Activated naive CD8-positive, alpha-beta T cell treated with anti-CD3 and anti-CD28 coated beads, Interleukin-2, amount 50 U/mL, for 24 hours (primary cell): ENCODE measurements around the gene LMCD1.
A peak's percentile ranks its signal among the peaks of the same experiment; 100 is the strongest.

ENCODE experiments used
- ATAC-seq: fragments of 150-1000 bp; cut with Tn5 transposase; one replicate; pipeline ENCODE4 v1.10.0; 2021
- DNase-seq: peaks from one replicate; pipeline ENCODE4 v3.0.0; 2021
- H3K27ac Mint-ChIP-seq: one replicate; pipeline ENCODE4 v1.8.0; 2021; ENCODE audit warnings: mild to moderate bottlenecking, mixed read lengths
- H3K27me3 Mint-ChIP-seq: one replicate; pipeline ENCODE4 v1.8.0; 2021; ENCODE audit warnings: mixed read lengths
- H3K36me3 Mint-ChIP-seq: one replicate; pipeline ENCODE4 v1.8.0; 2021; ENCODE audit warnings: low read depth, mixed read lengths
- H3K4me1 Mint-ChIP-seq: one replicate; pipeline ENCODE4 v1.8.0; 2021; ENCODE audit warnings: mixed read lengths
- H3K4me3 Mint-ChIP-seq: one replicate; pipeline ENCODE4 v1.8.0; 2021; ENCODE audit warnings: mild to moderate bottlenecking, moderate library complexity, mixed read lengths
- H3K9me3 Mint-ChIP-seq: one replicate; pipeline ENCODE4 v1.8.0; 2021; ENCODE audit warnings: mixed read lengths

Gene LMCD1

GRCh38 chr3:8507496-8507895, 5.9 kb downstream of the LMCD1 start:
- no peak overlapping the region for H3K27ac Mint-ChIP-seq

GRCh38 chr3:8509961-8510360, 8.3 kb downstream of the LMCD1 start:
- Mint-ChIP-seq H3K4me1 (peaks cover 2% of the 10 kb centered on the region), H3K36me3 (no peaks in the 10 kb centered on the region), H3K9me3 (no peaks in the 10 kb centered on the region), H3K4me3 (no peak overlapping the region), H3K27me3 (peaks cover under 1% of the 10 kb centered on the region), H3K27ac (no peak overlapping the region)
- DNase-seq = no peak
- no peak for ATAC-seq

More at GRCh38 chr3:8507496-8507895, 5.9 kb downstream of the LMCD1 start:
- DNase-seq (no peak), ATAC-seq (no peak)
- H3K4me1 Mint-ChIP-seq = peaks cover 20% of the 10 kb centered on the region
- no peak overlapping the region for H3K4me3 Mint-ChIP-seq
- H3K36me3 Mint-ChIP-seq = no peaks in the 10 kb centered on the region
- H3K27me3 Mint-ChIP-seq = peaks cover 6% of the 10 kb centered on the region
- H3K9me3 Mint-ChIP-seq = no peaks in the 10 kb centered on the region

GRCh38 chr3:8512234-8512633, 10.6 kb downstream of the LMCD1 start:
- no peaks in the 10 kb centered on the region for H3K4me1 Mint-ChIP-seq
- no peaks in the 10 kb centered on the region for H3K36me3 Mint-ChIP-seq
- no peak overlapping the region for H3K27ac Mint-ChIP-seq
- H3K27me3 Mint-ChIP-seq = peaks cover 2% of the 10 kb centered on the region
- DNase-seq = no peak
- no peaks in the 10 kb centered on the region for H3K9me3 Mint-ChIP-seq
- no peak overlapping the region for H3K4me3 Mint-ChIP-seq
- ATAC-seq = no peak

- Mint-ChIP-seq H3K27me3 (peaks cover 6% of the 10 kb centered on the region), H3K4me3 (no peak overlapping the region), H3K27ac (no peak overlapping the region), H3K4me1 (no peaks in the 10 kb centered on the region), H3K9me3 (no peaks in the 10 kb centered on the region), H3K36me3 (no peaks in the 10 kb centered on the region)
- no peak for ATAC-seq
- DNase-seq = no peak
Measured at GRCh38 chr3:8516047-8516661, 14.5 kb downstream of the LMCD1 start.

DNA sequence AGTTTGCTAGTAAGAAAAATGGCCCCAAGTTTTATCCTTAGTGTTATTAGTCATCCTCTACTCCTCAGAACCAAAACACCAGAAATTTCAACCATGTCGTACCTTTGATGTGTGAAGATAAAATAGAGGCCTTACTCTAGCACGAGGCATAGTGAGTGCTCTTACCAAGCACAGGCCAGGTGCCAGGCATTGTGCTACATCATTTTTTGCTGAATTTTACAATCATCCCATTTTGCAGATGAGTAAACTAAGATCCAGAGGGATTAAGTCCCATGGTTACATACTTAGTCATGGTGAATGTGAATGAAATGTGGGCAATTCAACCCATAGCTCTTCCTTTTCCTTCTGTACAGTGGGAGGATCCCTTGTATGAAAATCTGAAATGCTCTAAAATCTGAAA, 15.2 kb downstream of the LMCD1 start:
- Mint-ChIP-seq H3K4me3 (no peak overlapping the region), H3K9me3 (no peaks in the 10 kb centered on the region), H3K36me3 (no peaks in the 10 kb centered on the region), H3K4me1 (no peaks in the 10 kb centered on the region), H3K27me3 (peaks cover 10% of the 10 kb centered on the region), H3K27ac (no peak overlapping the region)
- no peak for ATAC-seq
- no peak for DNase-seq

- peaks cover 12% of the 10 kb centered on the region for H3K27me3 Mint-ChIP-seq
- H3K4me3 Mint-ChIP-seq = no peak overlapping the region
- no peaks in the 10 kb centered on the region for H3K36me3 Mint-ChIP-seq
- no peak for DNase-seq
- no peaks in the 10 kb centered on the region for H3K9me3 Mint-ChIP-seq
- H3K4me1 Mint-ChIP-seq = no peaks in the 10 kb centered on the region
- H3K27ac Mint-ChIP-seq = no peak overlapping the region
- no peak for ATAC-seq
Measured at GRCh38 chr3:8517487-8517886, 15.9 kb downstream of the LMCD1 start.

GRCh38 chr3:8518138-8518537, 16.5 kb downstream of the LMCD1 start:
- Mint-ChIP-seq H3K27me3 (peaks cover 12% of the 10 kb centered on the region), H3K4me1 (no peaks in the 10 kb centered on the region)
- no peak for ATAC-seq

DNA sequence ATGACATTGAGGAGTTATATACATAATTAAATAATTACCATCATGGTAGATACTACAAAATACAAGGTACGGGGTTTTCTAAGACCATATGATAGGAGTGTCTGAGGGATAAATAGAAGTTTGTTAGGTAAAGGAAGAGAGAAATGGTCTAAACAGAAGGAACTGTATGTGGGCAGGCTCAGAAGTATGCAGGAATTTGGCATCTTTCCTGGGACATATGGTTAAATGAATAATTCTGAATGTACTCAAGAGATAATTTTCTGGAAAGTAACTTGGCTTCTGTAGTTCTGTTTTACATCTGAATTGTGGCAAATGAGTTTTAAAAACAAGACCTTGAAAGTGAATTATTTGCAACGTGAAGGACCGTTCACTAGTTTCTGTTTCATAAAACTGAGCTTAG, 17.5 kb downstream of the LMCD1 start:
- Mint-ChIP-seq H3K9me3 (no peaks in the 10 kb centered on the region), H3K27ac (no peak overlapping the region), H3K27me3 (peaks cover 12% of the 10 kb centered on the region), H3K36me3 (no peaks in the 10 kb centered on the region), H3K4me3 (no peak overlapping the region), H3K4me1 (peaks cover 1% of the 10 kb centered on the region)
- DNase-seq (no peak), ATAC-seq (no peak)

More at GRCh38 chr3:8518138-8518537, 16.5 kb downstream of the LMCD1 start:
- no peak overlapping the region for H3K4me3 Mint-ChIP-seq
- no peaks in the 10 kb centered on the region for H3K36me3 Mint-ChIP-seq
- no peak for DNase-seq
- no peak overlapping the region for H3K27ac Mint-ChIP-seq
- H3K9me3 Mint-ChIP-seq = no peaks in the 10 kb centered on the region

DNA sequence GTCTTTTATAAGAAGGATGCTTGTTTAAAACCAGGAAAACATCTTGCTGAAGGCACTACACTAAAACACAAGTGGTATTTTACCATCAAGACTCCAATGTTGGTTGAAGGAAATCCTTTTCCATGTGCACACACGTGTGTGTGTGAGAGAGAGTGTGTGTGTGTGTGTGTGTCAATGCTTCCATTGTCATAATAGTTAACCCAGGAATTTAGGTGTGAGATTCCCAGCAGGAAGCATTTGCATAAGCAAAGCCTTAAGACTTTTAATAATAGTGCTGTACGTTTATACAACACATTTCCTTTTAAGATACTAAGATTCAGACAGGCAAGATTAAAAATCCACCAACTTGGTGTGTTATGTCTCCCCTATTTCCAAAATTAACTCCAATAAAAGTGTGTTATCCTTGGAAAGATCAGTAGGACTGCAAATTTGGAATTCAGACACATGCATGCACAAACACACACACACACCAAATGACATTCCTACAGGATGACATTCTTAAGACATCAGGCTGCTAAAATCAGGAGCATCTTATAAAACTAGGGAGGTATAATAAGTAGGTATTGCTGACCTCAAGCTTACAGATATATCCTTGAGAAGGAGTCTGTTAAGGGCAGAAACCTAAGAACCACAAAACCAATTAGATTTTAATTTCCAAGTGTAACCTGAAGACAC, 18.3 kb downstream of the LMCD1 start:
- ATAC-seq = no peak
- H3K4me3 Mint-ChIP-seq = no peak overlapping the region

DNA sequence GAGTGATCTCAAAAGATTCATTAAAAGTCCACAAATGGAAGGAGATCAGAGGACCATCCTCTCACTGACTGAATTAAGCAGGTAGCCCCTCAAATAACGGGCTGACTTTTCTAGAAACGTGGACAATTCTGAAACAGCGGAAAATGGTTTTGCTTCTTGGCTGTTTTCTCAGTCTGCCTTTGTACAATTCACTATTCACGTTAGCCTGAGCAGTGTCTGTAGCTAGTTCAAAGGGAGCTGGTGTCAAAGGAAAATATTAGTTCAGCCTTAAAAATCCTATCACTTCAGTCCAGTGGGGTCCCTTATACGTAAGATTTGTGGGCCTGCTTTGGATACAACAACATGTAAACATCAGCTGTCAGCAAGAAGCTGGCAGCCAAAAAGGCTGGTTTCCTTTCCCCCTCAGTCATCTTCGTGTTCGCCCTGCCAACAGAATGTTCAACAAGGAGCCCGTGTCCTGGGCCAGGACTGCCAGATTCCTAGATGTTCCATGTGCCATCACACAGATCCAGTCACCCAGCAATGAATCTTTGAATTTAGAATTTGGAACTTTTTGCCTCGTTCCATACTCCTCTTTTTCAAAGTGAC, 19.3 kb downstream of the LMCD1 start:
- Mint-ChIP-seq H3K27ac (no peak overlapping the region), H3K9me3 (no peaks in the 10 kb centered on the region), H3K36me3 (no peaks in the 10 kb centered on the region), H3K27me3 (peaks cover 13% of the 10 kb centered on the region), H3K4me3 (no peak overlapping the region), H3K4me1 (peaks cover 2% of the 10 kb centered on the region)
- ATAC-seq (no peak), DNase-seq (no peak)

More for the DNA sequence above, 18.3 kb downstream of the LMCD1 start:
- Mint-ChIP-seq H3K36me3 (no peaks in the 10 kb centered on the region), H3K27me3 (peaks cover 12% of the 10 kb centered on the region), H3K27ac (no peak overlapping the region), H3K4me1 (peaks cover 2% of the 10 kb centered on the region), H3K9me3 (no peaks in the 10 kb centered on the region)
- no peak for DNase-seq

DNA sequence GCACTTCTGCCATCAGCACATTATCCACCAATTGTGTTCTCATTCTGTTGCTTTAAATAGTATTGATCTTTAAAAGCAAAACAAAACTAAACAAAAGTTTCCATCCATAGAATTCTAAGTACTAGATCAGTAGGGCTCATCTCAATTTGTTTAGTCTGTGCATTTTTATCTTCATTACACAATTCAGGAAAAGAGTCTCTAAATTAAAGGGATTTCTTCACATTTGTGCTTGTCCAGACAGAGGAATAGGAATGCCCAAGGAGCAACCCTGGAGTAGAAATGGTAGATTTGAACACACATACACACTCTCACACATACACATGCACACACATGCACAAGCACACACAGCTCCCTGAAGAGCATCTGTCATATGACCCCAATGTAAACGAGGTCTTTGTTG, 21.4 kb downstream of the LMCD1 start:
- no peak overlapping the region for H3K4me3 Mint-ChIP-seq

DNA sequence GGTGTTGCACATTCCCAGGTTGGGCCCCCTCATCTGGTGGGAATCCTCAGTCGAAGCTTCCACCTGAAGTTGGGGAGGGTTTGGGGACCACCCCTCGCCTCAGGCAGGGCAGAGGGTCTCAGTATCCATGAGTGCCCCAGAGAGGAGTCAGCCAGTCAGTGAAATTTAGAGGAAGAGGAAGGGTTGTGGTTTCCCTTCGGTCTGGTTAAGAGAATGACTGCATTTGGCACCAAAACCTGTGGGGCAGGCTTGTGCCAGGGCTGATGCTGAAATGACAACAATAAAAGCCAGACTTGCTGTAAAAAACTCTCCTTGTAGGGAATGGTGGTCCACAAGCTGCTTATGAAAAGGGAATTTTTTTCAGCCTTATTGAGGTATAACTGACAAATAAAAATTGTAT, 22.6 kb downstream of the LMCD1 start:
- H3K27ac Mint-ChIP-seq = no peak overlapping the region
- H3K9me3 Mint-ChIP-seq = no peaks in the 10 kb centered on the region
- ATAC-seq (no peak), DNase-seq (no peak)
- H3K4me3 Mint-ChIP-seq = no peak overlapping the region
- no peaks in the 10 kb centered on the region for H3K36me3 Mint-ChIP-seq
- peaks cover 2% of the 10 kb centered on the region for H3K4me1 Mint-ChIP-seq
- H3K27me3 Mint-ChIP-seq = peaks cover 12% of the 10 kb centered on the region

More for the DNA sequence above, 21.4 kb downstream of the LMCD1 start:
- Mint-ChIP-seq H3K36me3 (no peaks in the 10 kb centered on the region), H3K4me1 (peaks cover 2% of the 10 kb centered on the region), H3K9me3 (no peaks in the 10 kb centered on the region), H3K27me3 (peaks cover 13% of the 10 kb centered on the region), H3K27ac (no peak overlapping the region)
- DNase-seq (no peak), ATAC-seq (no peak)

GRCh38 chr3:8524656-8525399, 23.2 kb downstream of the LMCD1 start:
- Mint-ChIP-seq H3K4me3 (no peak overlapping the region), H3K4me1 (peaks cover 2% of the 10 kb centered on the region), H3K36me3 (no peaks in the 10 kb centered on the region), H3K9me3 (no peaks in the 10 kb centered on the region), H3K27me3 (peaks cover 12% of the 10 kb centered on the region), H3K27ac (peak overlapping the region; percentile 48)
- DNase-seq (no peak), ATAC-seq (no peak)

DNA sequence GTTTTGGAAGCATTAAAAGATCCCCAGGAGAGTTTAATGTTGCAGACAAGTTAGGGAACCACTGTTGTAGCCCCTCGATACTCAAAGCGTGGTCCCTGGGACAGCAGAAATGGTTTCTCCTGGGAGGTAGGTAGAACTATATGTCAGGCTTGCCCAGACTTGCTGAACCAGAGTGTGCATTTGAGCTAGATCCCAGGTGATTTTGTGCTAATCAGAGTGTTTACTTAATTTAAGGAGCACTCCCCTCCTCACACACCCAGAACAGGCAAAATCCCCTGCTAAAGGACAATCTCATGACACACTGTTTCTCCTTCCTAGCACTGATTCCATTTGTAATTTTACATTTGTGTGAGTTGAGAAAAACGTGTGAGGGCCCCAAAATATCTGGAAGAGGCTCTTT, 24.3 kb downstream of the LMCD1 start:
- no peak for DNase-seq
- Mint-ChIP-seq H3K27ac (no peak overlapping the region), H3K27me3 (peaks cover 12% of the 10 kb centered on the region), H3K4me1 (peaks cover 2% of the 10 kb centered on the region), H3K36me3 (no peaks in the 10 kb centered on the region), H3K4me3 (no peak overlapping the region), H3K9me3 (no peaks in the 10 kb centered on the region)
- no peak for ATAC-seq

DNA sequence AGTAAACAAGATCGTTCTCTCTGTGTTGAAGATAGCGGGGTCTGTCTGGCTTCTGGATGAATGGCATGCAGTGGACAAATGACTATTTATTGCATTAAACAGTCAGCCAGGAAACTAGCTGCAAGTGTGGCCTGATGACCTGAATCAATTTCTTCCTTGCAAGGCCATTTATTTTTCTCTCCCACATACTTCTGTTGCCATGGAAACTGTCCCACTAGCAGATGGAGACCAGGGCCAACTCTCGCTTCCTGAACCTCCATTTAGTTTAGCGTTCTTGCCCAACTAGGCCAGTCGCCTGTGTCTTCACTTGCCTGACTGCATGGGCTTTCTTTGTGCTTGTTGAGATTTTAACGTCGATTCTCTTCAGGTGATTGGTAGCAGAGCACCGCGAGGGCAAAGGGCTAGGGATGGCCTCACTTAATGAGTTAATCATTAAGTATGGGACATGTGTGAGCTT, 27.6 kb downstream of the LMCD1 start:
- Mint-ChIP-seq H3K36me3 (no peaks in the 10 kb centered on the region), H3K27ac (no peak overlapping the region), H3K4me1 (peaks cover under 1% of the 10 kb centered on the region), H3K9me3 (no peaks in the 10 kb centered on the region), H3K27me3 (peaks cover 6% of the 10 kb centered on the region), H3K4me3 (no peak overlapping the region)
- ATAC-seq (no peak), DNase-seq (no peak)
